Measurements from ENCODE around the gene MATN4. TPM values are rescaled to one million over a fixed set of nuclear protein-coding genes. Genes with fewer than 3 reads are reported as not detected.
A peak's percentile ranks its signal among the peaks of the same experiment; 100 is the strongest.

MATN4 gene
- polyA plus RNA-seq, 1 donor = 0.45 TPM

DNA sequence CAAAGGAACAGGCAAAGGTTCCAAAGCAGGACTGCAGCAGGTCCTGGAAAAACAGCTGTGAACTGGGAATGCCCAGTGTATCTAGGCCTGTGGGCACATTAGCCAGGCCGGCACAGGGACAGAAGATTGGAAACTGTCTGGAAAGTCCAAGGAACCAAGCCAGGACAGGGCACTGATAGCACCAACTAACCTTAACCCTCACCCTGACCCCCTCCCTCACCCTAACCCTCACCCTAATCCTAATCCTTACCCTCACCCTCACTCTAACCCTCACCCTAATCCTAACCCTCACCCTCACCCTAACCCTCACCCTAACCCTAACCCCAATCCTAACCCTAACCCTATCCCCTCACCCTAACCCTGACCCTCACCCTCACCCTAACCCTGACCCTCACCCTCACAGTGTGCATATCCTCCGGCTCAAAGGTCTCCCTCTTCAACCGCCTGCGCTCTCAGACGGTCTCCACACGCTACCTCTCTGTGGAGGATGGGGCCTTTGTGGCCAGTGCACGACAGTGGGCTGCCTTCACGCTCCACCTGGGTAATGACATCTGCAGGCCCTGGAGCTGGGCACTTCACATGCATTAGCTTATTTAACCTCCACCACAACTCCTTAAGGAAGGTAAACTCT is 5.1 kb upstream of the MATN4 start:
- DNase-seq = no peak

DNA sequence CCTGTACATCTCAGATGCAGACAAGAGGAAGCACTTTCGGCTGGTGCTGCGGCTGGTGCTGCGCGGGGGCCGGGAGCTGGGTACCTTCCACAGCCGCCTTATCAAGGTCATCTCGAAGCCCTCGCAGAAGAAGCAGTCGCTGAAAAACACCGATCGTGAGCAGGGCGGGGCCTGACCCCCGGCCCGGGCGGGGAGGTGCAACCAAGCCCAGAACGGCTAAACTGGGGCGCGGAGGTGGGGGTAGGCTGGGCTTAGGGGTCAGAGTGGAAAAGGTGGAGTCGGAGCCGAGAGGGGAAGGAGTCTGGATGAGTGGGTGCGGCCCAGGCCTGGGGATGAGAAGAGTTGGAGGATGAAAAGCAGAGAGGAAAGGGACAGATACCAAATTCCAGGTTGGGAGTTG is 4.1 kb upstream of the MATN4 start:
- DNase-seq = no peak

DNA sequence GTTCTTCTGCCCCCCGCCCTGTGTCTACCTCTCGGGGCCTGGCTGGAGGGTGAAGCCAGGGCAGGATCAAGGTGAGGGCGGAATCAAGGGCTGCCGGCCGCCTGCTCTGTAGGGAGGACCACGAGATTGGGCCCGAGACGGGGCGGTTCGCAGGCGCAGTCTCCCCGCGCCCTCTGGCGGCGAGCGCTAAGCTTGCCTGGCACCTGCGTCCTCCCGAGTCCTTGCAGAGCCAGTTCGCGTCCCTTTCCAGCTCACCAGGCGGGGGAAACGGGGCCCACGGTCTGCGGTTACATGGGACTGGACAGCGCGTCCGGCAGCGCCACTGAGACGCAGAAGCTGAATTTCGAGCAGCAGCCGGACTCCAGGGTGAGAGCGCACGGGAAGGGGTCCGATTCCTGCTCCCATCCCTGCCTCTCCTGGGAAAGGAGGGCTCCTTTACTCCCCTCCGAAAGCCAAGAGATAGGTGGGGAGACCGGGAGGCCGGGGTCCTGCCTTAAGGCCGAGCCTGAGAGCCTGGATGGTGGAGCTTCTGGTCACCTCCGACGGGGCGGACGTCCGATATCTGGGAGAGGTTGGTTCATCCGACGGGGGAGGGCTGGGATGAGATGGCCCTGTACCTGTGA is 3.6 kb upstream of the MATN4 start:
- peak; percentile 39 for DNase-seq

DNA sequence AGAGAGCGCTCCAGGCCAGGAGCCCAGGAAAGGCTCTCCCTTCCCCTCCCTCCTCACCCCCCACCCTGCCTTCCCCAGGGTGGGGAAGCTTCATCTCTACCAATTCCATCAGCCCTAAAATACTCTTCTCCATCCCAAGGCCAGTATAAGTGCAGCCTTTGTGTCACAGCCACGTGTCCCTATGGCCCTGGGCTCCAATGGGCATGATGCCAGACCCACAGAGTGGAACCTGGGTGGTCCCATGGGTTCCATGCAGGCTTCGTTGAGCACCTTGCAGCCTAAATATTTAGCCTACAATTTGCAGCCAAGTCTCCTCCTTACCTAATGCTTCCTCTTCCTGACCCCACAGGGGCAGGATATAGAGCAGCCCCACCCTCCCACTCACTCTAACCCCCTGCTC is 976 bp upstream of the MATN4 start:
- DNase-seq = no peak

DNA sequence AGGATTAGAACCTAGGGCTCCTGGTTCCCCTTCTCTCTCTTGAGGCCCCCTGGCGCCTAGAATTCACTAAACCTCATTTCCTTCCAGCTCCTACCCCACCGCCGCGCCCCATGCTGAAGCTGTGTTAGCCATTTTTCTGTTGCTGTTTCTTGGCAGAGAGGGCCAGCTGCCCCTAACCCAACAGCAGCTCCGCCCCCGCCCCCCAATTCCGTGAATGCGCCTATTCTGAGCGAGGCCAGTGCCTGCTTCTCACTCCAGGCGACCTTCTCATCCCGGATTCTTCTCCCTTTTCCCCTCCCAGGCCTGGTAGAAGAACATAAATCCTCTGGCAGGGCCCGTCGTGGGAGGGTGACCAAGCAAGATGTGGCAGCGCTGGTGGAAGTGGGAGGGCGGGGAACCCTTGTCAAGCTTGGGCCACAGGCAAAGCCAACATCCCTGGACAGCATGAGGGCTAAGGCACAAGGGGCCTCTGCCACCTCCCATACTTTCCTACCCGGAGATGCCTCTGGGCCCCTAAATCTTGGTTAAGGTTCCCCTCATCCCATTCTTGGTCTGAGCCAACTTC is 941 bp downstream of the MATN4 start:
- no peak for DNase-seq

DNA sequence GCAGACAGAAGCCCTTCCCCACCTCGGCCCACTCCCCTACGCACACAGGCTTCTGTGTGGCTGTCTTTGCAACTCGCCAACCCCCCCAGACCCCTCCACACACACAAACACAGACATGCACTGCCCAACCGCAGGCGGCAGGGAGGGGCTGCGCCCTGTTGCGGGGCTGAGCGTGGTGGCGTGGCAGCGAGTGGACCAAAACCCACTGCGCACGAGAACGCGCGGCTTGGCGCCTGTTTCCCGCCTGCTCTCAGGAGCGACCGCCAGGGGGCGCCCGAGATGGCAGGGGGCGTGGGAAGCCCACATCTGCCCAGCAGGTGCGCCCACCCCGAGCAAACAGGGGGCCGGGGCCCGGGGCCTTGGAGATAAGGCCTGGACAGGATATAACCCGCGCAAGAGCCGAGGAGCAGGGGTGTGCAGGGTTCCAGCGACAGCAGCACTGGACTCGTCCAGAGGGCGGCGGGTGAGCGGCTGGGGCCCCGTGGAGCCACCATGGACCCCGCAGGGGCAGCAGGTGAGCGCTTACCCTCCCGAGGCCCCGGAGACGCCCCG is 1.6 kb downstream of the MATN4 start, which contains the start of gene RBPJL:
Gene RBPJL (plus strand): TSS at position 410 of the 552 bp plus-strand sequence. CDS start 83 bp downstream, at position 493.
- no peak for DNase-seq

DNA sequence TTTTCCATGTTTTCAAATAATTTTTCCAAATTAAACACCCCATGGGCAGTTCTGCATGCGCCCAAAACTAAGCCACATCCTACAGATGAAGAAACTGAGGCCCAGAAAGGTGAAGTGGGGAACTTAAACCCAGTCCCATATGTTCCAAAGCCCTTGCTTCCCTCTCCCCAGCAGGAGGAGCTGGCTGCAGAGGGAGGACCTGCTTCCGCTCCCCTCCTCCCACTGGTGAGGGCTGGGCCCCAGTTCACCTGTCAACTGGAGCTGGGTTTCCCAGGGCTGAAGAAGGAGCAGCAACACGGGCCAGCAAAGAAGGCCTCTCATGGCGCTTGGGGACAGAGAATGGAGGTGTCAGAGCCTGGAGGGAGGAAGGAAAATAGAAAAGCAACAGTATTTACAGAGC is 2.8 kb downstream of the MATN4 start:
- no peak for DNase-seq

DNA sequence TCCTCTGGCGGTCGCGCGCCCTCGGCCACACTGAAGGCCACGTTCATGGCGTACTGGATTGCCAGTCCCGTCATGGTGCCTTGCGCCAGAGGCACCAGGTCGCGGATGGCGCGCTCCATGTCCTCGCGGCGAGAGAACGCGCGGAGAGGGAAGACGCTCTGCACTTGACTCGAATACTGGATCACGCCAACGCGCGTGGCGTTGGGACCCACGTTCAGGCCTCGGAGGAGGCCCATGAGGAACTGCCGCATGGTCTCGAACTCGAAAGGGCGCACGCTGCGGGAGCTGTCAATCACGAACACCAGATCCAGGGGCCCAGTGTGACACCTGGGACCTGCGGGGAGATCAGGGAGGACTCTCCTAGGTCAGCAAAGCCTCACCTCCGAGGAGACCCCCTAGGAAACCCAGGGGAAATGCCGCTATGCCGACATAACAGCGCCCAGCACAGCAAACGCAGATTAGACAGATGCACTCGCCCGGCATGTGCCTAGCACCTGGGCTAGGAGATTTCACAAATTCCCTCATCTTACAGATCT is 3.6 kb downstream of the MATN4 start:
- no peak for DNase-seq

DNA sequence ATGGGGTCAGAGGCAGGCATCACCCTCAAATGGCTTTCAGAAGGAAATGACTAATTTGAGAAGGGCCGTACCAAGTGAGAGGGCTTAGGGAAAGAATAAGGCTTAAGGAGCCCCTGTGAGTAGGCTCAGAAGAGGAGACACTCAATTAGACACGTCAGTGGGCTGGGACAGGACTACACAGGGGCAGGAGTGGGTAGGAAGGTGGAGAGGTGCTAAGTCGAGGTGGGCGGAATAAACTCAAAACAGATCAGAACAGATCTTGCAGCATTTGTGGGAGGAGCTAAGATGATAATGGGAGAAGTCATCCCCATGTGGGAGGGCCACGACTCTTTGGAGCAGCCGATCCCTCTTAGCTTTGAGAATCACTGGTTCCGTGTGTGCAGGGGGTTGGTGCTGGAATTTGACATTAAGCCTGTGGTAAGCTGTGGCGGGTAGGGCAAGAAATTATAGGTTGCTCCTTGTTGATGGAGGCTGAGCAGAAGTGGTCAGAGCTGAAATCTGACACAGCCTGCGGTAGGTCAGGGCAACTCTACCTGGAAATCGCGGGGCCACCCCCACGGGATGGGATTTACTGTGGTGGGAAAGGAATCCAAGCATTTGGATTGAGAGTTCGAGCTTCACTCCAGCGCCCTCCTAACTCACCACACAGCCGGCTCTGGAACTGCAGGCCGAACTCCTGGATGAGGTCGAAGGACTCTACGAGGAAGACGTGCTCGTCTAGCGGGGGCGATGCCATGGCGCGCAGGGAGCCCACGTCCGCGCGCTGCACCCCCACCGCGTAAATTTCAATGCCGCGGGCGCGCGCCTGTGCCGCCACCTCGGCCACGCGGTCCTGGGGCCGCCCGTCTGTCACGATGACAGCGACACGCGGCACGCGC is 4.3 kb downstream of the MATN4 start:
- no peak for DNase-seq

DNA sequence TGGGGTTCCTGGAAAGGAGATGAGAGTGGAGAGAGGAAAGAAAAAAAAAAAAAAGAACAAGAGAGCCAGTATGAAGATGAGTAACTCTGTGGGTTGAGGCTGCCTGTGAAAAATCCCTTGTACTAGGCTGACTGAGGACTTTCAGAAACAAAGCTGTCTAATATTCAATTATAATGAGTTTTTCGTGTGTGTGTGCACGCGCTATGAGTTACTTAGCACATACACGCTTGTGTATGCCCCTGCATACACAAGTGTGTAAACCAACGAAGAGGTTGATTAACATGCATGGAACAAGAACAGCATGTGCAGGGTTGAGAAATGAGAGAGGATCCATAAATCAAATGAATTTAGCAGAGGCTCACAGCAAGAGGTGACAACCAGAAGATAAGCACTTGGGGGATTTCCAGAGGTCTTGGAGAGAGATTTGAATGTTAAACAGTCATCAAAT is 6.3 kb downstream of the MATN4 start:
- DNase-seq = no peak

DNA sequence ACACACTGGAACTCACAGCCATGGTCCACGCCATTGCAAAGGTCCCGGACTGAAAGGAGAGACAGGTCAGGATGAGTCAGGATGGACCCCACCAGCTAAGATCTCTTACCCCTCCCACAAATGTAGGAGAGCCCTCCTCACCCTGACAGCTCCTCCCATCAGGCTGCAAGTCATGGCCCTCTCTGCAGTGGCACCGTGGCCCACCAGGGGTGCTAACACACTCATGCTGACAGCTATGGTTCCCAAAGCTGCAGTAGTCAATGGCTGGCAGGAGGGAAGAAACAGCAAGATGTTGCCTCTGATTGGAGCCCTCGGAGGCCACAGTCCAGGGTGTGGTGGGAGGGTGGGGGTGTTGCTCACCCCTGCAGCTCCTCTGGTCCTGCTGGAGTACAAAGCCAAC is 7.1 kb downstream of the MATN4 start:
- DNase-seq = no peak

DNA sequence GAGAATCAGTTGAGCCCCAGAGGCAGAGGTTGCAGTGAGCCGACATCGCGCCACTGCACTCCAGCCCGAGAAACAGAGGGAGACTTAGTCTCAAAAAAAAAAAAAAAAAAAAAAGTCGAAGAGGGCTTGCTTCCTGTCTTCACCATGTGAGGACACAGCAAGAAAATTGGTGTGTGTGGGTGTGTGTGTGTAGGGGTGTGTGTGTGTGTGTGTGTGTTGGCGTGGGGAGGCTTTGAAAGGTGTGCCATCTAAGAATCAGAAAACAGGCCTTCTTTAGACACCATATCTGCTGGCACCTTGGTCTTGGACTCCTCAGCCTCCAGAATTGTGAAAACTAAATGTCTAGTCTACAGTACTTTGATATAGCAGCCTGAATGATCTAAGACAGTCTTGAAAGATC is 8.3 kb downstream of the MATN4 start:
- no peak for DNase-seq

DNA sequence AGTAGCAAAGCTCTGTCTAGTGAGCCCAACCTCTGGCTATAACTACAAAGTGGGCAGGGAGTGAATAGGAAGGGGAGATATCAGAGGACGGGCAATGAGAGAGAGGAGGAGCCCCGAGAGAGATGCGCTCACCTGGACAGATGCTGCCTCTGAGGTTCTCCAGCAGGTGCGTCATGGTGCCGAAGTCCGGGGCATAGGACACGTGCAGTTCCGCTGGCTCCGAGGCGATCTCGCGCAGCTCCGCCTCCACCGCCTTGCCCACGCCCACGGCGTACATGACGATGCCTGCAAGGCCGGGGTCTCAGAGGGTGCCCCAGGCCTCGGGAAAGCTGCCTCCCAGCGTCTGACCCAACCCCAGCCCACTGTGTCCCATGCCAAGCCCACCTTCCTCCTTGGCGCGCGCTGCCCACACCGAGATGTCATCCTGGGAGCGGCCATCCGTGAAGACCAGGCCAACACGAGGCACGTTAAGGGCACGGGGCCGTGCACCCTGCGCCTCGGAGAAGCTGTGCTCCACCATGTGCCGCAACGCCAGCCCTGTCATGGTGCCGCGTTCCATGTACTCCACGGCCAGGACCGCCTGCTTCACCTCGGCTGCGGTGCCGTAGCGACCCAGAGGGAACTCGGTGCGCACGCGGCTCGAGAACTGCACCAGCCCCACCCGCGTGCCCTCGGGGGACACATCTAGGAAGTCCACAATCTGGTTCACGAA is 10.2 kb downstream of the MATN4 start:
- no peak for DNase-seq

DNA sequence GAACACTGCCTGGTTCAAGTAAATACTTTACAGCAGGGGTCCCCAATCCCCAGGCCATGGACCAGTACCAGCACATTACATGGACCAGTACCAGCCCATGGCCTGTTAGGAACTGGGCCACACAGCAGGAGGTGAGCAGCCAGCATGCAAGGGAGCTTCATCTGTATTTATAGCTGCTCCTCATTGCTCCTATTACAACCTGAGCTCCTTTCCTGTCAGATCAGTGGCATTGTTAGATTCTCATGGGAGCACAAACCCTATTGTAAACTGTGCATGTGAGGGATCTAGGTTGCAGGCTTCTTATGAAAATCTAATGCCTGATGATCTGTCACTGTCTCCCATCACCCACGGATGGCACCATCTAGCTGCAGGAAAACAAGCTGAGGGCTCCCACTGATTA is 13.4 kb downstream of the MATN4 start:
- no peak for DNase-seq

DNA sequence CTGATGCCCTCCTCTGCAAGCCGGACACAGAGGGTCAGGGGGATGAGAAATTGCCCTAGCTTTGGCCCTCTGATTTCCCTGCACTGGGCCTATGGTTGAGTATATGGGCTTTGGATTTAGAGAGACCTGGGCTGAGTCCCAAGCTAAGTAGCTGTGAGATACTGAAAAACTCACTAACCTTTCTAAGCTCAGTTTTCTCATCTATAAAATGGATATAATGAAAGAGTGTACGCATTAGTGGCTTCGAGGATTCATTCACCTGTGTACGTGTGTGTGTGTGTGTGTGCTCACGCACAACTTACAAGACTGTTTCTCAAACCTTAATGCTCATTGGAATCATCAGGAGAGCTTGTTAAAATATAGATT is 14.1 kb downstream of the MATN4 start:
- no peak for DNase-seq

DNA sequence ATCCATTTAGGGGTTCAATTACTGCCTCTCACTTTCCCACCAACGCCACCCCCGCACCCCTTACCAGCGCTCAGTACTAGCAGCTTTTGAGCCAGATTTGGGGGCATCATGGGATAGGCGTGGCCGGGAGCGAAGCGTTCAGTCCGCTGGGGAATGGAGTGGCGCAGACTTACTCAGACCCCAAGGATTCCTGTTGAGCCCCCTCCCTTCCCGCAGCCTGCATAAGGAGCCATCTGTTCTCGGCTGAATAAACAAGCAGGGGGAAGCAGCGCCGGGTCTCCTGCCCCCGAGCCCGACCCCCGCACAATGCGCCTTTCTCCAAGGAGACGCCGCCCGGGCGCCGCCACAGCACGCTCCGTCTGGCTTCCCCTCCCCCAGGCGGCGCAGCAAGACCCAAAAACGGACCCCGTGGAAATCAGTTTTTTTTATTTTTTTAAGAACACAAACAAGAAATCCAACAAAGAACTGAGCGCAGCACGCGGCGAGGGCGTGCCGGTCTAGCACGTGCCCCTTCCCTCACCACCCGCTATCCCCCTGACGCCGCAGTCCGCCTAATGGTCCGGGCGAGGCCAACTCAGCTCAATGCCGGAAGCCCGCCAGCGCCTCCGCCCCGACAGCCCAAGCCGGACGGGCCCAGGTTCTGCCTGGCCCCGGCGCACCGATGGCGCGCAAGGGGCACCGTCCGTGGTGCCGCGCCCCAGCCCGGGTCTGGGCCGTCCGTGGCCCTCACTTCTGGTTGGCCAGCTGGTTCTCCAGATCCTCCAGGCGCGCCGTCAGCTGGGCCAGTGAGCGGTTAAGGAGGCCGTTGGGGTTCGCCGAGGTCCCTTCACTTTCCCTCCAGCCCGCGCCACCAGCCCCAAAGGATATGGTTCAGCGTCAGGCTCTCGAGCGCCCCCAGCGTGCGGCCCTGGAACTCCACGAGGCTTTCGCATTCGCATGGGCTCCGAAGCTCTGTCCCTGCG is 14.8 kb downstream of the MATN4 start:
- peak; percentile 57 for DNase-seq

DNA sequence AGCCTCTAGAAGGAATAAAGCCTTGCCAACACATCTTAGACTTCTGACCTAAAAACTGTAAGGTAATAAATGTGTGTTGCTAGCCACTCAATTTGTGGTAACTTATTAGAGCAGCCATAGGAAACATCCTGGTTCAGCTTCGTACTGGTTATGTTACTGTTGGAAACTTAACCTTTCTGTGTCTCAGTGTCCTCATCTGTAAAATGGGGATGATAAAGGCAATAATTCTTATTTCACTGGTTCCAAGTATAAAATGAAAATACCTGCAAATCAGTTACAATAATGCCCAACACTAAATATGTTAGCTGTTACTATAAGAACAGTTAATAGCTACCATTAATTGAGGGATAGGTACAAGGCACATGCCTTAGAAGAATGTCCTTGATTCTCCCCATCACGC is 15.8 kb downstream of the MATN4 start:
- DNase-seq = no peak

DNA sequence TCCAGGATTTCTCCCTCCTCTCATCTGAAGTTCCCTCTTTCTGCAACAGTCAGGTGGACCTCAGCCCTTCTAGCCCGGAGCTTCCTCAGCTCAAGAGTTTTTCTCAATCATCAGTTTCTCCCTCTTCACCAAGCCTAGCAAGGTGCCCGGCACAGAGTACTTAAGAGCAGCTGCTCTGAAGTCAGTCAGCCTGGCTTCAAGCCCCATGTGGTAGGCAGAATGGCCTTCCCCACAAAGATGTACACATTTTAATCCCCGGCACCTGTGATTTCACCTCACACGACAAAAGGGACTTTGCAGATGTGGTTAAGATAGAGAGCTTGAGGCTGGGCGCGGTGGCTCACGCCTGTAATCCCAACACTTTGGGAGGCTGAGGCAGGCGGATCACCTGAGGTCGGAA is 16.6 kb downstream of the MATN4 start:
- no peak for DNase-seq

DNA sequence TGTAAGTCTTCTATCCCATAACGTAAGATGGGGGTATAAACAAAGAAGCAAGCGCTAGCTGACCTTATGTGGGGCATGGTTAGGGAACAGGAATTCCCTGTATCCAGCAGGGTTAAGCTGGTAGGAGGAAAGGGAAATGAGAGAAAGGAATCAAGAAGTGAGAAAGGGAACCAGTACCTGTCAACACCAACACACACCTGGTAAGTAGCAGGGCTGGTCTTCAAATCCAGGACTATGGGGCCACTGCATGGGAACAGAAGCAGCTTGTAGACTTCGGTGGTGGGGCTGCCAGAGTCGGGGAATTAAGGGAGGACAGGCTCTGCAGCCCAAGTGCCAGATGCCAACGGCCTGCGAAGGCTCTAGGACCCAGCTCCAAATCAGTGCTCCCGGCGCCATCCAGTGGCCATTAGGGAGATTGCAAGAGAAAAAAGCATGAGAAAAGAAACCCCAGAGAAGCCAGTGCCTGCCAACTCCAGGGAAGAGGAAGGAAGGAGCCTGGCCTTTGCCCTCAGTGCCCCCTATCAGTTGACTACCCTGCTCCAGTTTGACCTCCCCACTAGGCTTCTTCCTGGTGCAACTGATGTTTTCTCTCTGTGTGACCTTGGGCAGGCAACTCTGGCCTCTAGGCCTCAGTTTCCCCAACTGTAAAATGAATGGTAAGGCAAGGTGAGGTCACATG is 17.3 kb downstream of the MATN4 start:
- peak; percentile 48 for DNase-seq

Measured in hindlimb muscle (tissue), 1 donor.